Measurements from ENCODE around the gene OSBPL10. TPM values are rescaled to one million over a fixed set of nuclear protein-coding genes. Genes with fewer than 3 reads are reported as not detected.

OSBPL10 gene
- total RNA-seq, 1 donor from 2014 or later, result 8.4 TPM

DNA sequence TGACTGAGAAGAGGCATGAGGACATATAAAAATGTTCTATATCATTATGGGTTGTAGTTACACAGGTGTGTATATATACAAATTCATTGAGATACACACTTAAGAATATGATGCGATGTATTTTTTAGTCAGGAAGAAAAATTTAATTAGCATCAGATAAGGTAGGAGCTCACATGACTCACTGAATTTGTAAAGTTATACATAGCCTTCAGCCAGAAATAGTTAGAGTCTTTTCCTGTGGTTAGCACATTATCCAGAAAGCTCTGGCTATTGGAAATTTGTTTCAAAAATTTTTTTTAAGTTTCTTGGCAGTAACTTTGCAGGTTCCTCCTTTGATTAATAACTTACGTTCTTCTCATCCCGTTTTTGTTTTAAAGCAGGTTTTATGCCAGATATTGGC lies 359.7 kb downstream of the OSBPL10 start:
- H3K4me3 Mint-ChIP-seq, result no peak overlapping the region
- no peaks in the 10 kb centered on the region for H3K9me3 ChIP-seq (ENCODE audit: low read depth)
- H3K27ac ChIP-seq, result no peak overlapping the region
- H3K27me3 Mint-ChIP-seq (ENCODE audit: insufficient read depth, low read depth), result no peaks in the 10 kb centered on the region
- no peak for TF ChIP-seq EZH2phosphoT487 (IDR thresholded peaks at IDR 0.05)
- TF ChIP-seq, protein P1, sequence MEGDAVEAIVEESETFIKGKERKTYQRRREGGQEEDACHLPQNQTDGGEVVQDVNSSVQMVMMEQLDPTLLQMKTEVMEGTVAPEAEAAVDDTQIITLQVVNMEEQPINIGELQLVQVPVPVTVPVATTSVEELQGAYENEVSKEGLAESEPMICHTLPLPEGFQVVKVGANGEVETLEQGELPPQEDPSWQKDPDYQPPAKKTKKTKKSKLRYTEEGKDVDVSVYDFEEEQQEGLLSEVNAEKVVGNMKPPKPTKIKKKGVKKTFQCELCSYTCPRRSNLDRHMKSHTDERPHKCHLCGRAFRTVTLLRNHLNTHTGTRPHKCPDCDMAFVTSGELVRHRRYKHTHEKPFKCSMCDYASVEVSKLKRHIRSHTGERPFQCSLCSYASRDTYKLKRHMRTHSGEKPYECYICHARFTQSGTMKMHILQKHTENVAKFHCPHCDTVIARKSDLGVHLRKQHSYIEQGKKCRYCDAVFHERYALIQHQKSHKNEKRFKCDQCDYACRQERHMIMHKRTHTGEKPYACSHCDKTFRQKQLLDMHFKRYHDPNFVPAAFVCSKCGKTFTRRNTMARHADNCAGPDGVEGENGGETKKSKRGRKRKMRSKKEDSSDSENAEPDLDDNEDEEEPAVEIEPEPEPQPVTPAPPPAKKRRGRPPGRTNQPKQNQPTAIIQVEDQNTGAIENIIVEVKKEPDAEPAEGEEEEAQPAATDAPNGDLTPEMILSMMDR (IDR thresholded peaks at IDR 0.05), result no peak
- no peak for TF ChIP-seq EZH2 (IDR thresholded peaks at IDR 0.05)
- no peaks in the 10 kb centered on the region for H4K20me1 ChIP-seq (ENCODE audit: low read depth)
- H3F3A ChIP-seq (ENCODE audit: low read depth), result no peaks in the 10 kb centered on the region
- H3K79me2 ChIP-seq (ENCODE audit: low read depth), result no peaks in the 10 kb centered on the region
- no peaks in the 10 kb centered on the region for H3K9me3 Mint-ChIP-seq
- no peak overlapping the region for H3K4me3 ChIP-seq
- H3K36me3 ChIP-seq, result peaks cover 16% of the 10 kb centered on the region
- no peak overlapping the region for H3K4me2 ChIP-seq
- H3K9ac ChIP-seq, result no peak overlapping the region
- H3K27ac Mint-ChIP-seq, result no peak overlapping the region
- no peak for DNase-seq (ENCODE audit: low spot score)
- peaks cover 6% of the 10 kb centered on the region for H3K4me1 Mint-ChIP-seq
- H3K36me3 Mint-ChIP-seq, result peaks cover 37% of the 10 kb centered on the region
- H2AFZ ChIP-seq (replicated peaks), result no peak overlapping the region
- H3K27me3 ChIP-seq, result no peaks in the 10 kb centered on the region
- H3K4me1 ChIP-seq, result peaks cover 16% of the 10 kb centered on the region

DNA sequence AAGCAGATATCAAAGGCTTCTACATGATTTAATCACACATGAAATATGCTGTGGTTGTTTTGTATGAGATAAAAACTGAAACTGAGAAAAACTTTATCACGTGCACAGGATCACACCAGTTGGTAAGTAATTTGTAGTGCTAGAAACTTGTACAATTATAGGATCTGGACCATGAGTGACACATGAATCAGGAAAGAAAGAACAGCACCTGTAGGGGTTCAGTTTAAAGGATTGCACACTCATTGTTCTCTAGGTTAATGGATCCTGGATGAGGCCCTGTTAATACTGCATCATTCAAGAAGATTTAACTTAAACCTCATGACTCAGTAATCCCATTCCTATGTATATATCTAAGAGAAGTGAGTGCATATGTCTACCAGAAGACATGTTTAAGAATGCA lies 360.4 kb downstream of the OSBPL10 start:
- no peak overlapping the region for H3K9ac ChIP-seq
- Mint-ChIP-seq H3K4me1 (peaks cover 6% of the 10 kb centered on the region), H3K4me3 (no peak overlapping the region), H3K9me3 (no peaks in the 10 kb centered on the region), H3K36me3 (peaks cover 36% of the 10 kb centered on the region), H3K27ac (no peak overlapping the region), H3K27me3 (ENCODE audit: insufficient read depth, low read depth) (no peaks in the 10 kb centered on the region)
- no peak overlapping the region for H2AFZ ChIP-seq (replicated peaks)
- no peaks in the 10 kb centered on the region for H4K20me1 ChIP-seq (ENCODE audit: low read depth)
- H3K27me3 ChIP-seq, result no peaks in the 10 kb centered on the region
- H3K27ac ChIP-seq, result peak overlapping the region; percentile 8
- H3K79me2 ChIP-seq (ENCODE audit: low read depth), result no peaks in the 10 kb centered on the region
- H3K4me2 ChIP-seq, result no peak overlapping the region
- H3K4me3 ChIP-seq, result no peak overlapping the region
- TF ChIP-seq EZH2 (IDR thresholded peaks at IDR 0.05) (no peak), EZH2phosphoT487 (IDR thresholded peaks at IDR 0.05) (no peak)
- TF ChIP-seq, protein P1 (IDR thresholded peaks at IDR 0.05), result no peak
- H3K36me3 ChIP-seq, result peaks cover 14% of the 10 kb centered on the region
- peaks cover 15% of the 10 kb centered on the region for H3K4me1 ChIP-seq
- no peaks in the 10 kb centered on the region for H3K9me3 ChIP-seq (ENCODE audit: low read depth)
- H3F3A ChIP-seq (ENCODE audit: low read depth), result no peaks in the 10 kb centered on the region
- DNase-seq (ENCODE audit: low spot score), result peak; percentile 6

DNA sequence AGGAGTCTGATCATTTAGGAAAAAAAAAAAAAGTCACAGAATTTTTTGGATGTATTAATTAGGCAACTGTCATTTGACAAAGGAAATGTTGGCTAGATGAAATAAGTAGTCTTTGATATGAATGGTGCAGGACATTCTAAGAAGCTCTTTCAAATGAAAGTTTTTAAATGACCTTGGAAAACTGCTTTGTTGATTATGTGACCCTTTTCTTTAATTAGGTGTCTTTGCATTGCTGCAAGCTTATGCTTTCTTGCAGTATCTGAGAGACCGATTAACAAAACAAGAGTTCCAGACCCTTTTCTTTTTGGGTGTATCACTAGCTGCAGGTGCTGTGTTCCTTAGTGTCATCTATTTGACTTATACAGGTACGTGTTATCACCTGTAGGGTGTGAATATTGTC lies 364.4 kb downstream of the OSBPL10 start:
- Histone ChIP-seq H3K36me3 (peaks cover 14% of the 10 kb centered on the region), H3K79me2 (ENCODE audit: low read depth) (peaks cover 28% of the 10 kb centered on the region), H3K27ac (no peak overlapping the region), H3K4me2 (no peak overlapping the region), H3K27me3 (no peaks in the 10 kb centered on the region), H4K20me1 (ENCODE audit: low read depth) (no peaks in the 10 kb centered on the region), H3F3A (ENCODE audit: low read depth) (no peaks in the 10 kb centered on the region), H3K4me3 (no peak overlapping the region), H3K9ac (no peak overlapping the region), H3K4me1 (peaks cover 7% of the 10 kb centered on the region), H2AFZ (replicated peaks) (no peak overlapping the region), H3K9me3 (ENCODE audit: low read depth) (no peaks in the 10 kb centered on the region)
- Mint-ChIP-seq H3K27me3 (ENCODE audit: insufficient read depth, low read depth) (no peaks in the 10 kb centered on the region), H3K36me3 (peaks cover 40% of the 10 kb centered on the region), H3K9me3 (peaks cover under 1% of the 10 kb centered on the region), H3K4me3 (no peak overlapping the region), H3K4me1 (peaks cover 6% of the 10 kb centered on the region), H3K27ac (no peak overlapping the region)
- TF ChIP-seq EZH2 (IDR thresholded peaks at IDR 0.05), result no peak
- TF ChIP-seq, protein P1 (IDR thresholded peaks at IDR 0.05), result no peak
- no peak for TF ChIP-seq EZH2phosphoT487 (IDR thresholded peaks at IDR 0.05)
- no peak for DNase-seq (ENCODE audit: low spot score)

Measured in neural progenitor cell (in vitro differentiated cells).